SK-N-SH treated with all-trans-retinoic acid at 6 μM for 48 hours (cell line): ENCODE data around the gene NXPH1.

Experiments used
- CREB5 ChIP-seq: fragments of 250-450 bp; sonication (Bioruptor Pico); IDR thresholded peaks from 2 replicates; pipeline ENCODE4 v1.5.1; 2020; ENCODE audit warnings: low read depth, mild to moderate bottlenecking, moderate library complexity
- CSRNP3 ChIP-seq: fragments of 250-450 bp; sonication (Bioruptor Pico); IDR thresholded peaks from 2 replicates; pipeline ENCODE4 v1.5.1; 2021; ENCODE audit warnings: mild to moderate bottlenecking, moderate library complexity
- ESRRG ChIP-seq: fragments of 250-450 bp; sonication (Bioruptor Pico); IDR thresholded peaks from 2 replicates; pipeline ENCODE4 v1.6.1; 2021; ENCODE audit warnings: mild to moderate bottlenecking
- ISL1 ChIP-seq: fragments of 250-450 bp; sonication (Bioruptor Pico); IDR thresholded peaks from 2 replicates; pipeline ENCODE4 v2.1.2; 2022; ENCODE audit warnings: mild to moderate bottlenecking, moderate library complexity
- OSR1 ChIP-seq: fragments of 250-450 bp; sonication (Bioruptor Pico); IDR thresholded peaks from 2 replicates; pipeline ENCODE4 v1.8.0; 2022; ENCODE audit warnings: moderate library complexity, mild to moderate bottlenecking, inconsistent platforms
- PATZ1 ChIP-seq: fragments of 250-450 bp; sonication (Bioruptor Pico); IDR thresholded peaks from 2 replicates; pipeline ENCODE4 v1.8.0; 2020; ENCODE audit warnings: mild to moderate bottlenecking, moderate library complexity, borderline replicate concordance
- POU6F1 ChIP-seq: fragments of 250-450 bp; sonication (Bioruptor Pico); IDR thresholded peaks from 2 replicates; pipeline ENCODE4 v1.8.0; 2021; ENCODE audit warnings: low read depth, mild to moderate bottlenecking, moderate library complexity, borderline replicate concordance
- PPARA ChIP-seq: fragments of 250-450 bp; sonication (Bioruptor Pico); IDR thresholded peaks from 2 replicates; pipeline ENCODE4 v1.5.0; 2020; ENCODE audit warnings: mild to moderate bottlenecking, borderline replicate concordance
- TOX ChIP-seq: fragments of 250-450 bp; sonication (Bioruptor Pico); IDR thresholded peaks from 2 replicates; pipeline ENCODE4 v1.8.0; 2021; ENCODE audit warnings: mild to moderate bottlenecking, moderate library complexity, borderline replicate concordance
- ZNF565 ChIP-seq: fragments of 450-650 bp; formaldehyde crosslinking; conservative IDR thresholded peaks from 2 replicates; pipeline ENCODE4 v1.5.0; 2020; ENCODE audit warnings: low read depth, mild to moderate bottlenecking, moderate library complexity
- ZNF70 ChIP-seq: fragments of 450-650 bp; formaldehyde crosslinking; IDR thresholded peaks from 2 replicates; pipeline ENCODE4 v1.5.0; 2020; ENCODE audit warnings: mild to moderate bottlenecking, moderate library complexity
- ZNF8 ChIP-seq: fragments of 450-650 bp; formaldehyde crosslinking; IDR thresholded peaks from 2 replicates; pipeline ENCODE4 v1.5.0; 2020; ENCODE audit warnings: mild to moderate bottlenecking, moderate library complexity

GRCh38 chr7:8781166-8781565 is 347.8 kb downstream of the NXPH1 start:
- TF ChIP-seq PPARA (CRISPR knock-in tag): no peak
- no peak for TF ChIP-seq ISL1 (CRISPR knock-in tag)
- TF ChIP-seq ZNF565 (CRISPR knock-in tag): no peak
- TF ChIP-seq CSRNP3 (CRISPR knock-in tag): no peak
- TF ChIP-seq ZNF8 (CRISPR knock-in tag): no peak
- TF ChIP-seq TOX (CRISPR knock-in tag): no peak
- TF ChIP-seq PATZ1: no peak
- TF ChIP-seq ESRRG: no peak
- TF ChIP-seq OSR1 (CRISPR knock-in tag): no peak
- no peak for TF ChIP-seq CREB5 (CRISPR knock-in tag)
- TF ChIP-seq ZNF70 (CRISPR knock-in tag): no peak
- TF ChIP-seq POU6F1 (CRISPR knock-in tag): no peak
